GM12874 (cell line): ENCODE results near the gene DUSP10.

Experiments used
- TF ChIP-seq, protein P1 (sequence below): IDR thresholded peaks from 2 replicates; pipeline ENCODE4 v1.5.1; 2011; ENCODE audit warnings: low read depth, mild to moderate bottlenecking, control low read depth, low read length, moderate library complexity; ENCODE audit not compliant: insufficient read depth

The DUSP10 gene

GRCh38 chr1:221762121-221762520, 20.2 kb upstream of the DUSP10 start:
- TF ChIP-seq, protein P1, sequence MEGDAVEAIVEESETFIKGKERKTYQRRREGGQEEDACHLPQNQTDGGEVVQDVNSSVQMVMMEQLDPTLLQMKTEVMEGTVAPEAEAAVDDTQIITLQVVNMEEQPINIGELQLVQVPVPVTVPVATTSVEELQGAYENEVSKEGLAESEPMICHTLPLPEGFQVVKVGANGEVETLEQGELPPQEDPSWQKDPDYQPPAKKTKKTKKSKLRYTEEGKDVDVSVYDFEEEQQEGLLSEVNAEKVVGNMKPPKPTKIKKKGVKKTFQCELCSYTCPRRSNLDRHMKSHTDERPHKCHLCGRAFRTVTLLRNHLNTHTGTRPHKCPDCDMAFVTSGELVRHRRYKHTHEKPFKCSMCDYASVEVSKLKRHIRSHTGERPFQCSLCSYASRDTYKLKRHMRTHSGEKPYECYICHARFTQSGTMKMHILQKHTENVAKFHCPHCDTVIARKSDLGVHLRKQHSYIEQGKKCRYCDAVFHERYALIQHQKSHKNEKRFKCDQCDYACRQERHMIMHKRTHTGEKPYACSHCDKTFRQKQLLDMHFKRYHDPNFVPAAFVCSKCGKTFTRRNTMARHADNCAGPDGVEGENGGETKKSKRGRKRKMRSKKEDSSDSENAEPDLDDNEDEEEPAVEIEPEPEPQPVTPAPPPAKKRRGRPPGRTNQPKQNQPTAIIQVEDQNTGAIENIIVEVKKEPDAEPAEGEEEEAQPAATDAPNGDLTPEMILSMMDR, result no peak

DNA sequence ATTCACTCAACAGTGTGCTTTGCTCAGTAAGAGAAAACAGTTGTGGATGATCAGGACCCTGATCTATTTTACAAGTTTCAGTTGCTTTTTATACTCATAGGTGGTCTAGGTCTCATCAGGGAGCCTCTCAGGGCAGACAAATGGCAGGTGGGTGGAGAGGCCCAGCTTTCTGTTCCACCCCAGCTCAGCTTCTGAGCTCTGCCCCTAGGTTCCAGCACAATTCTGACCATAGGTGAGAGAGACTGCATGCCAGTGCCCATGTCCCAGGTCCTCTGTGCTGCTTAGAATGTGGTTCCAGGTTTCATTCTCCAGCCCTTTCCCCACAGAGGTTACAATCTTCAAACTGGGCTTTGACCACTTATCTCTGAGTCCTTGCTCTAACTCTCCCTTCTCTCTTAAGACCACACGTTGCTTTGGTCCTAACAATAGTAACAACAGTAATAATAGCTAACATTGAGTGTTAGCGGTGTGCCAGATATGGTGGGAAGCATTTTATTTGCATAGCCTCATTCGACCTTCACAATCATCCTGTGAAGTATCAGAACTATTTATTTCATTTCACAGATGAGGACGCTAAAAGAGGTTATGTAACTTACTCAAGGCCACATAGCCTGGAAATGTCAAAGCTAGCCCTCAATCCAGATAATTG, 19.6 kb upstream of the DUSP10 start:
- TF ChIP-seq, protein P1, result no peak

DNA sequence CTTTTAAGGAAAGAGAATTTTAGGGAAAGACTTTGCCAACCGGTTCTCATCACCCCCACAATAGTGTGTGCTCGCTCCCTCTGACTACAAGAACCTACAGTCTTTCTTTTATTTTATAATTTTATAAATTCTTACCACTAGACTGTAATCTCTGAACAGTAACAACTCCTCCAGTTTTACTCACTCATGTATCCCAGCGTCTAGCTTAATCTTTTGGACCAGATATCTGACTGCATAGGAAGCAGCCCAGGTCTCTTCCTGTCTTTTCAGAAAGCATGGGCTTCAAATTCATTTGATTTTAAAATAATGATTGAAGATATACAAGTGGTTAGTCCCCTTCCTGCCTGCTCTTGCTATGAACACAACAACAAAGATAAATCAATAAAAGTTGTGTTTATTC, 19.0 kb upstream of the DUSP10 start:
- TF ChIP-seq, protein P1, result no peak

DNA sequence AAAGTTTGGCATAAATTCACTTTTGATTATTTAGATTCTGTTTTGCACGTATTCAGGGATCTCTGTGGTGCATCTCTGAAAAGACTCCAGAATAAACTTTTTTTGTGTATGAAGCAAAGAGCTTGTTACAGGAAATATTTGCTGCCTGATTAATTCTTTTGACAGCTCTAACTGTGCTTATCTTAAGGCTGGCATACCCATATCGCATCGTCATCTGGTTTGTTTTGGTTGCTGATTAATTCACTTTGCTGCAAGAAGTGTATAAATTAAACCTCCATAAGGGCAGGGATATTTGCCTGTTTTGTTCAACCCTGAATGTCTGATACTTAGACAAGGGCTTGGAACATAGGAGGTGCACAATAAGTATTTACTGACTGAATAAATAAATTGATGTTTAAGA, 17.5 kb upstream of the DUSP10 start:
- TF ChIP-seq, protein P1, result no peak

DNA sequence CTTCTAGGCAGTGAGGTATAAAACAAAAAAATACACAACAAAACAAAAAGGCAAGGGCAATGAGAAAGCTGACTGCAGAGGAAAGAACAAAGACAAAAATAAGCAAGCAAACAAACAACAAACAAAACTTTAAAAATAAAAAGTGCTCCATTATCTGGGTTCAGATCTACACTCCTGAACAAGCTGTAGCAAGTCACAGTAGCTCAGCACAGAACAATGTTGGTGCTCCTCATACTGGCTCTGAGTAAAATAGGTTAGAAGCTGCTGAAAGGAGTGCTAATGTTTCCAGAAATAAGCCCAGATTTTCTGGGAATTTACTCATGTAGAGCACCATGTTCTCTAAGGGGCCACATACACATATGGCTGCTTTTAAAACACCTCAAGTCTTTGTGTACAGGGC, 16.6 kb upstream of the DUSP10 start:
- TF ChIP-seq, protein P1, result no peak

- TF ChIP-seq, protein P1, result no peak
Measured at GRCh38 chr1:221756830-221757551, 15.1 kb upstream of the DUSP10 start.

GRCh38 chr1:221753828-221754188, 11.9 kb upstream of the DUSP10 start:
- TF ChIP-seq, protein P1, result no peak
